Measurements from ENCODE around the gene SFRP2.

SFRP2 gene

DNA sequence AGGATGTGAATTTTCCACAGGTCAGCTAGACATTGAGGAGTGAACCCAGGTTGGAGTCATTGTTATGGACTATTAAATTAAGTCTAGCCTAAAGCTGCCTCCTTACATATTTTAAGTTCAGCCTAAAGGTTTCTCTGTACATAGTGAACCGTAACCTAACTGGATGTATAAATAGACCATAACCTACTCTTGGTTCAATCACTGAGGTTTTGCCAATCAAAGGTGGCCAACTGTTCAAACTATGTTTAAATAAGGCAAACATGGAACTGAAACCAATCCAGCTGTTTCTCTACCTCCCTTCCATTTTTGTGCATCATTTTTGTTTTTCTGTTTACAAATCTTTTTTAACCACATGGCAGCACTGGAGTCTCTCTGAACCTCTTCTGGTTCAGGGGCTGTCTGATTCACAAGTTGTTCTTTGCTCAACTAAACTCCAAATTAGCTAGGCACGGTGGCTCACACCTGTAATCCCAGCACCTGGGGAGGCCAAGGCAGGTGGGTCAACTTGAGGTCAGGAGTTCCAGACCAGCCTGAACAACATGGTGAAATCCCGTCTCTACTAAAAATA lies 43.9 kb upstream of the SFRP2 start (continued):
- TF ChIP-seq ZNF560 (tag by site-specific recombination; IDR thresholded peaks at IDR 0.05; ENCODE audit: borderline replicate concordance), result no peak
- no peak for TF ChIP-seq ZNF23 (tag by site-specific recombination; IDR thresholded peaks at IDR 0.05; ENCODE audit: borderline replicate concordance)

DNA sequence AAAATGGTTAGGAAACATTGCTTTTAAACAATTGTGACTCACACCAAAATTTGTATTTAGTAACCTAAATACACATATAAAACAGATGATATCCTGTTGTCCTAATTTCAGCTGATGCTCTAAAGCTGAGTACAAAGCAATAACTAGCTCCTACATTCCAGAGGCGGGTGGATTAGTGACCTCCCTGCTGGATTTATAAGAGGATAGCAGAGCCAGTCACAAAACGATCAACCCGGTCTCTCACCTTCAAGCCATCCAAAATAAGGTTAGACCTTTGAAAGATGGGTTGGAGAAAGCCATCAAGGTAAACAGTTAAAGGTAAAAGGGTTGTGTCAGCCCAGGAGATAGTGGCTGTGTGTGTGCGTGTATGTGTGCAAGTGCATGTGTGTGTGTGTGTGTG lies 43.2 kb upstream of the SFRP2 start:
- no peaks in the 10 kb centered on the region for H3K4me1 ChIP-seq (ENCODE audit: control insufficient read depth, insufficient read depth, low read length)
- CTCF ChIA-PET, result interaction anchor here (0.8 kb wide), 1 partner anchor 9 kb away, joined by 3 read pairs; no protein-coding TSS in a partner anchor
- TF ChIP-seq ZNF157 (tag by site-specific recombination; IDR thresholded peaks at IDR 0.05) (no peak), ZNF654 (tag by site-specific recombination; IDR thresholded peaks at IDR 0.05; ENCODE audit: low read depth) (no peak)

DNA sequence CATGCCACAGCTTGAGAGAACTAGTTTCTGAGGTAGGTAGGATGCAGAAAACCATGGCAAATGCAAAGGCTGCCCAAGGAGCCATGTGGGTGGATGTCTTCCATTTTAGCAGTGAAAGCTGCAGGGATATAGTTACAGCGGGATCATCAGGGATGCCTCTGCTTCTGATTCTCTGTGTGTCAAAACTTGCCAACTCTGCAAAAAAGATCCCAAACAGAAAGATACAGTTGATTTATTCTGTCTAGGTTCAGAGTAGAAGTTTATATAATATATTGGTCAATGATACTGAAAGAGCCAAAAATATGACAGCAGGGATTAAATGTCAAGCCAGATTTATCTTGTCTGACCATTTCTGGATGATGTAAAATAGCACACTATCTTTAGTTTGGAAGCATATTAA lies 42.4 kb upstream of the SFRP2 start:
- Histone ChIP-seq H3K27ac (ENCODE audit: extremely low read depth, low read depth, low read length) (no peak overlapping the region), H3K4me1 (ENCODE audit: control insufficient read depth, insufficient read depth, low read length) (no peaks in the 10 kb centered on the region), H3K4me3 (ENCODE audit: low read depth, low read length) (no peak overlapping the region), H3K36me3 (ENCODE audit: control insufficient read depth in 2 of 2, insufficient read depth in 1 of 2, low read length in 2 of 2) (no peaks in the 10 kb centered on the region), H3K9me3 (ENCODE audit: control insufficient read depth, insufficient read depth, low read depth, low read length) (no peaks in the 10 kb centered on the region)
- TF ChIP-seq ZNF473 (tag by site-specific recombination; IDR thresholded peaks at IDR 0.05) (no peak), ZNF248 (tag by site-specific recombination; IDR thresholded peaks at IDR 0.05) (no peak), ZNF202 (tag by site-specific recombination; IDR thresholded peaks at IDR 0.05; ENCODE audit: borderline replicate concordance) (no peak), ZNF48 (tag by site-specific recombination; IDR thresholded peaks at IDR 0.05) (no peak), ZNF121 (tag by site-specific recombination; IDR thresholded peaks at IDR 0.05) (no peak), ZBTB17 (tag by site-specific recombination; IDR thresholded peaks at IDR 0.05) (no peak), ZNF221 (tag by site-specific recombination; IDR thresholded peaks at IDR 0.05; ENCODE audit: borderline replicate concordance) (no peak)
- CTCF ChIA-PET, result interaction anchor here (0.6 kb wide), 1 partner anchor 13 kb away, joined by 3 read pairs; no protein-coding TSS in a partner anchor
- POLR2A ChIA-PET, result no interaction called here

More for the DNA sequence above, 43.2 kb upstream of the SFRP2 start:
- Histone ChIP-seq H3K4me3 (ENCODE audit: low read depth, low read length) (no peak overlapping the region), H3K36me3 (ENCODE audit: control insufficient read depth in 2 of 2, insufficient read depth in 1 of 2, low read length in 2 of 2) (no peaks in the 10 kb centered on the region), H3K9me3 (ENCODE audit: control insufficient read depth, insufficient read depth, low read depth, low read length) (no peaks in the 10 kb centered on the region), H3K27ac (ENCODE audit: extremely low read depth, low read depth, low read length) (no peak overlapping the region)
- POLR2A ChIA-PET, result no interaction called here

DNA sequence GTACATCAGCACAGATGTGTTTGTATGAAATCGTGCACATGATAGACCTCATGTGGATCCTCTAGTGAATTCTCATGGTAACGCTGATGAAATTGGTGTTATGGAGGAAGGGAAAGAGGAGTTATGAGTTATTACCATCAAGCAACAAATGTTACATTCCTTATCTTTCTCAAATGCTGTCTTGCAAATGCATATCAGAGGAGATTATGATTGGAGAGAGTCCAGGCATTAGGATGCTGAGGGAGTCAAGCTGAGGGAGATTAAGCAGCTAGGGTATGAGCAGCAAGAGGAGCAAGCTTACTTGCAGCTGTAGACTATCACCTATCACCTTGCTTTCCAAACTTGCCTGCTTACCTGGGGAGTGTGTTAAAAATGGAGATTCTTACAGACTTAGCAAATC lies 36.8 kb upstream of the SFRP2 start:
- CTCF ChIA-PET, result no interaction called here
- H3K9me3 ChIP-seq (ENCODE audit: control insufficient read depth, insufficient read depth, low read depth, low read length), result no peaks in the 10 kb centered on the region
- POLR2A ChIA-PET, result no interaction called here
- no peak overlapping the region for H3K4me3 ChIP-seq (ENCODE audit: low read depth, low read length)
- H3K4me1 ChIP-seq (ENCODE audit: control insufficient read depth, insufficient read depth, low read length), result no peaks in the 10 kb centered on the region
- H3K27ac ChIP-seq (ENCODE audit: extremely low read depth, low read depth, low read length), result no peak overlapping the region
- no peak for TF ChIP-seq ZNF501 (tag by site-specific recombination; IDR thresholded peaks at IDR 0.05)
- TF ChIP-seq ZNF514 (tag by site-specific recombination; IDR thresholded peaks at IDR 0.05), result no peak
- TF ChIP-seq ZNF341 (tag by site-specific recombination; IDR thresholded peaks at IDR 0.05; ENCODE audit: low read depth), result no peak
- TF ChIP-seq GLIS1 (tag by site-specific recombination; IDR thresholded peaks at IDR 0.05), result no peak
- TF ChIP-seq ZBTB20 (tag by site-specific recombination; IDR thresholded peaks at IDR 0.05), result no peak
- TF ChIP-seq ZSCAN16 (tag by site-specific recombination; IDR thresholded peaks at IDR 0.05), result no peak
- TF ChIP-seq, protein P1, sequence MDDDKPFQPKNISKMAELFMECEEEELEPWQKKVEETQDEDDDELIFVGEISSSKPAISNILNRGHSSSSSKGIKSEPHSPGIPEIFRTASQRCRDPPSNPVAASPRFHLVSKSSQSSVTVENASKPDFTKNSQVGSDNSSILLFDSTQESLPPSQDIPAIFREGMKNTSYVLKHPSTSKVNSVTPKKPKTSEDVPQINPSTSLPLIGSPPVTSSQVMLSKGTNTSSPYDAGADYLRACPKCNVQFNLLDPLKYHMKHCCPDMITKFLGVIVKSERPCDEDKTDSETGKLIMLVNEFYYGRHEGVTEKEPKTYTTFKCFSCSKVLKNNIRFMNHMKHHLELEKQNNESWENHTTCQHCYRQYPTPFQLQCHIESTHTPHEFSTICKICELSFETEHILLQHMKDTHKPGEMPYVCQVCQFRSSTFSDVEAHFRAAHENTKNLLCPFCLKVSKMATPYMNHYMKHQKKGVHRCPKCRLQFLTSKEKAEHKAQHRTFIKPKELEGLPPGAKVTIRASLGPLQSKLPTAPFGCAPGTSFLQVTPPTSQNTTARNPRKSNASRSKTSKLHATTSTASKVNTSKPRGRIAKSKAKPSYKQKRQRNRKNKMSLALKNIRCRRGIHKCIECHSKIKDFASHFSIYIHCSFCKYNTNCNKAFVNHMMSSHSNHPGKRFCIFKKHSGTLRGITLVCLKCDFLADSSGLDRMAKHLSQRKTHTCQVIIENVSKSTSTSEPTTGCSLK (tag by site-specific recombination; IDR thresholded peaks at IDR 0.05), result no peak
- TF ChIP-seq, protein P2, sequence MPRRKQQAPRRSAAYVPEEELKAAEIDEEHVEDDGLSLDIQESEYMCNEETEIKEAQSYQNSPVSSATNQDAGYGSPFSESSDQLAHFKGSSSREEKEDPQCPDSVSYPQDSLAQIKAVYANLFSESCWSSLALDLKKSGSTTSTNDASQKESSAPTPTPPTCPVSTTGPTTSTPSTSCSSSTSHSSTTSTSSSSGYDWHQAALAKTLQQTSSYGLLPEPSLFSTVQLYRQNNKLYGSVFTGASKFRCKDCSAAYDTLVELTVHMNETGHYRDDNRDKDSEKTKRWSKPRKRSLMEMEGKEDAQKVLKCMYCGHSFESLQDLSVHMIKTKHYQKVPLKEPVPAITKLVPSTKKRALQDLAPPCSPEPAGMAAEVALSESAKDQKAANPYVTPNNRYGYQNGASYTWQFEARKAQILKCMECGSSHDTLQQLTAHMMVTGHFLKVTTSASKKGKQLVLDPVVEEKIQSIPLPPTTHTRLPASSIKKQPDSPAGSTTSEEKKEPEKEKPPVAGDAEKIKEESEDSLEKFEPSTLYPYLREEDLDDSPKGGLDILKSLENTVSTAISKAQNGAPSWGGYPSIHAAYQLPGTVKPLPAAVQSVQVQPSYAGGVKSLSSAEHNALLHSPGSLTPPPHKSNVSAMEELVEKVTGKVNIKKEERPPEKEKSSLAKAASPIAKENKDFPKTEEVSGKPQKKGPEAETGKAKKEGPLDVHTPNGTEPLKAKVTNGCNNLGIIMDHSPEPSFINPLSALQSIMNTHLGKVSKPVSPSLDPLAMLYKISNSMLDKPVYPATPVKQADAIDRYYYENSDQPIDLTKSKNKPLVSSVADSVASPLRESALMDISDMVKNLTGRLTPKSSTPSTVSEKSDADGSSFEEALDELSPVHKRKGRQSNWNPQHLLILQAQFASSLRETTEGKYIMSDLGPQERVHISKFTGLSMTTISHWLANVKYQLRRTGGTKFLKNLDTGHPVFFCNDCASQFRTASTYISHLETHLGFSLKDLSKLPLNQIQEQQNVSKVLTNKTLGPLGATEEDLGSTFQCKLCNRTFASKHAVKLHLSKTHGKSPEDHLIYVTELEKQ (tag by site-specific recombination; IDR thresholded peaks at IDR 0.05; ENCODE audit: borderline replicate concordance), result no peak
- no peak for TF ChIP-seq ZNF138 (tag by site-specific recombination; IDR thresholded peaks at IDR 0.05; ENCODE audit: borderline replicate concordance)
- TF ChIP-seq, protein P3, sequence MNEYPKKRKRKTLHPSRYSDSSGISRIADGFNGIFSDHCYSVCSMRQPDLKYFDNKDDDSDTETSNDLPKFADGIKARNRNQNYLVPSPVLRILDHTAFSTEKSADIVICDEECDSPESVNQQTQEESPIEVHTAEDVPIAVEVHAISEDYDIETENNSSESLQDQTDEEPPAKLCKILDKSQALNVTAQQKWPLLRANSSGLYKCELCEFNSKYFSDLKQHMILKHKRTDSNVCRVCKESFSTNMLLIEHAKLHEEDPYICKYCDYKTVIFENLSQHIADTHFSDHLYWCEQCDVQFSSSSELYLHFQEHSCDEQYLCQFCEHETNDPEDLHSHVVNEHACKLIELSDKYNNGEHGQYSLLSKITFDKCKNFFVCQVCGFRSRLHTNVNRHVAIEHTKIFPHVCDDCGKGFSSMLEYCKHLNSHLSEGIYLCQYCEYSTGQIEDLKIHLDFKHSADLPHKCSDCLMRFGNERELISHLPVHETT (tag by site-specific recombination; IDR thresholded peaks at IDR 0.05), result no peak
- no peak for TF ChIP-seq ZNF843 (tag by site-specific recombination; IDR thresholded peaks at IDR 0.05)
- no peaks in the 10 kb centered on the region for H3K36me3 ChIP-seq (ENCODE audit: control insufficient read depth in 2 of 2, insufficient read depth in 1 of 2, low read length in 2 of 2)
